Stimulated activated CD8-positive, alpha-beta memory T cell treated with anti-CD3 and anti-CD28 coated beads, Interleukin-4, amount 100 ng/mL, for 4 hours (primary cell): Measurements from ENCODE around the gene STRIT1.

Experiments used
- DNase-seq, 2 donors: peaks; one replicate each; pipeline ENCODE4 v3.0.0-alpha.2; 2020; ENCODE audit warnings: low read depth in 2 of 2, low spot score in 1 of 2

Gene STRIT1

DNA sequence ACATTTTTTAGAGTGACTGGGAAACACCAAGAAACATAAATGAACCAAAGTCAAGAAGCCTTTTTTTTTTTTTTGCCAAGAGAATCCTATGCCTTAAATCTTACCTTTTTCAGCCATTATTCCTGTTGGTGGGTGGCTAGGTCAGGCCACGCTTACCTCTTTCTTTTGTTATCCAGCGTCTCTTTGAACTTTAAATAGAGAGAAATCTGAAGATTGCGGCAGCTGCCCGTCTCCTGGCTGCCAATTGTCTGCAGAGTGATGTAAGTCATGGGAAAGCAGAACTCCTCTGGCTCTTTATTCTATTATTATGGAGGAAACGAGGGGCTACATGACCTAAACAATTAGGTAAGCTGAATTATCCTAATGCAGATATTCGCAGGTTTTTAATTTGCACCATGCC lies at the start of gene STRIT1:
Gene STRIT1 (minus strand): TSS at position 168 of the 400 bp plus-strand sequence.
- DNase-seq = no peak

DNA sequence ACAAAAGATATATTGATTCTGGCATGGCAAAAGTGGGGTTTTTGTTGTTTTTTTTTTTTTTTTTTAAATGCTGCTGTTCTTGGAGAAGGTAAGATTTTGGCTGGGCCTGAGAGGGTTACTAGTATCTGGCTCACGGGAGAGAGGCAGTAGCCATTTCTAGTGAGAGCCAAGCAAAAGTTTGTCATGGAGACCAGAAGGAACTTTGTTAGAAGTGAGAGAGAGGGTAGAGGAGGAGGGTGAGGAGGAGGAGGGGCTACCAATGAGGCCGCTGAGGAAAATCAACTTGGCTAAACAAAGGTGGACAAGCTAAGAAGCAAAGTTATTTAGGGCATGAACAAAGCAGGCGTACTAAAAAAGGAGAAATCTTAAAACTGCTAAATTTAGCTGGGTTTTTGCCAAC lies 48.9 kb upstream of the STRIT1 start:
- no peak for DNase-seq

DNA sequence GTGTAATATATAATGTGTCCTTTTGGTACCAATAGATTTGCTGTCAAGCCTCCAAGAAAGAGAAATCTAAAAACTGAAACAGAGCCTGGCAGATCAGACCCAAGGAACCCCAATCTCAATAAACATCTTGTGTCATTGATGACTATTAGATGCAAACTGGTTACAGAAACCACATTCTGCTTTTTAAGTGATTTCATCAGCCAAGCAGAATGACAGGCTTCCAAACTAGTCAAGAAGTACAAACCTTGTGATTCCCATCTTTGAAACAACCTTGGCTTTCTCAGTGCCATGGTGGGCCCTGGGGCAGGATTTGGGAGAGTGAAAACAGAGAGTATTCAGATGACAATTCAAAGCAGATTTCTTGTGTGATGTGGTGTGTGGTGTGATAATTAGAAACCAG lies 45.6 kb upstream of the STRIT1 start:
- no peak for DNase-seq

DNA sequence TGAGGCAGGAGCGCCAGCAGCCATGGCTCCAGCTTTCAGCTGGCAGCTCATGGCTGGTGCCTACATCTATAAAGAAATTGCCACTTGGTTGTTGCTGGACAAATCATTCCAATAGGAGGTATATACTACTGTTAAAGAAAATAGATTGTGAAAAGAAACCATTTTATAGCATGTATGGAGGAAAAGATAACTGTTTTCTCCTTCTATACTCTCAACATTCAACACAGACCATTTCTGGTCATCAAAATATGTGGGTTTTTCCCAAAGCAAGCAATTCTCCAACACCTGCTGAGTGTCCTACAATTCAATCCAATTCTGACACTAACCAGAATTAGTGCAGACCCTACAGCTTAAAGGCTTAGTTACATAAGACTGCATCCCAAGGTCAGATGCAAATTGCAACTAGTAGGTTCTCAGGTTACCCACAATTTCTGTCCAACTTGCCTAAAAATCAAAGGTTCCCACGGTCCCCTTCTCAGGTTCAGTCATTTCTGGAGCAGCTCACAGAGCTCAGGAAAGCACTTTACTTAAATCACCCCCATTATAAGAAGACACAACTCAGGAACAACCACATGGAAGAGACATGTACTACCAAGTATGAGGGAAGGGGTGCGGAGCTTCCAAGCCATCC lies 42.4 kb upstream of the STRIT1 start:
- no peak for DNase-seq

DNA sequence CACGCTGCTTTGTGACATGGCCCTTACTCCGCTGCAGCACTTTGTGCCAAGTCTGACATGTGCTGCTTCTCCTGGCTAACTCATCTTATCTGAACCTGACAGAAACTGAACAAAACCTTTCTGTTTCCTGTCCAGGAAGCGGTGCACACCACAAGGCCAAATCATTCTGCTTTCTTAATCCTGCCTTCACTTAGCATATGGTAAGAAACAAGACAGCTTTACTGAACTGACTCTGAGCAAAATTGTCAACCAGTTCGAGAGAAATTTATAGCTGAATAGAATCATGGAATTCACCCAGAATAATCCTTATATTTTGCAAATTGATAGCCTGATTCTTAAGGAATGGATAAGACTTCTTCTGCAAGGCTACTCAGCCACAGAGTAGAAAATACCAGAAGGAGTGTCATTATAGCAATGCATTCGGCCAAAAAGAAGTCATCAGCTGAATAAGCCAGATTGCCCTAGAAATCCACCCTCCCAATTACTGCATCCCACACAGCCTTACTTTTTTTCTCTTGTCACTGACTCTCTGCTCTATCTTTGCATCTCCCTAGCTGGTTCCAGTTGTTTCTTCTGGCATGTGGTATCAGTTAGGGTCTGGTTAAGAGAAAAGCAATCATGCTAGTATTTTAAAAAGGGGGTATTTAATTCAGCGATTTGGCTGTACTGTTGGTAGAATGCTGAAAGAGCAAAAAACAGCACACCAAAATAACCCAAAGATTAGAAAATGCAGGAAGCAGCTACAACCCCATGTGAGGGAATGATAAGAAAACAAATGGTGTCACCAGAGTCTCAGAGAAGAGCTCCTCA lies 41.6 kb upstream of the STRIT1 start:
- no peak for DNase-seq

DNA sequence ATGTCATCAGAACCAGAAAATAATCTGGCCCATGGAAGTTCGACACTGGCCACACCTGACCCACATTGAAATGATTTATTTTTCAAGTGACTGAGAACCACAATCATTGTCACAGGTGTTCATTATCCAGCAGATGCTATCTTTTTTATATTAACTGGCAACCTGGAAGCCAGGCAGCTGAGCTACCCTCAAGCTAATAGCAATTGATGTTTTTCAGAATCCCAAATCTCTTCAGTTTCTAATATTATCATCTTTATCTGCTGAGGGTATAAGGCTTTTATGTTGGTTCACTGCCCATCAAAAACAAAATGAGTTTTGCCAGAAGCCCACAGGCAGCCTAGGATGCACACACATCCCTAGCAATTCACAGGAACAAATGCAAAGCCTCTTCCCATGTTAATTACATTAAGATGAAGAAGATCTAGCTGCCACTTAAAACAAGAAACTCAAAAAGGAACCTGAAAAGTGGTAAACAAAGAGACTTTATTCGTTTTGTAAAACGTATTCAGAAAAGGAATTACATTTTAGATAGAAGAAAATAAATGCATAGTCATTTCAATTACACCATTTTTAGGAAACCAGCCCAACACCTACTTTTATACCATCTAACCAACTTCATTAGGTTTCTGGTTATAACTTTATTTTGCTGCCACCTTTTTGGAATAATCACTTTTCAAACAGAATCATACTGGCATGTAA lies 40.9 kb upstream of the STRIT1 start:
- no peak for DNase-seq

DNA sequence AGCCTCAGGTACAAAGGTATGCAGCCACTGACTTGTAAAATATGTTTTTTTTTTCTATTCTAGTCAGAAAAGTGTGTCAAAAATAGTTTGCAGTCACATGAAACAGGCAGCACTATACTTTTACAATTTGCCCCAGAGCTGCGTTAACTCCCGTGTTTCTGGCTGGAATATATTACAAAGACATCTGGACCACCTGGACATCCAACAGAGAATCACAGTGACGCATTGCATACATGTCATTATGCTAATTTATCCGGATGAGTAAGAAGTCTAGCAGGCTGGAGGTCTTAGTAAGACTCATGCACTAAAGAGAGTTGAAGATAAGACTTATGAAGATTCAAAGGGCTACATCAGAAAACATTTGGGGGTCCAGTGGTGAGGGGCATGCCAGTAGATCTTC lies 39.2 kb upstream of the STRIT1 start:
- no peak for DNase-seq

DNA sequence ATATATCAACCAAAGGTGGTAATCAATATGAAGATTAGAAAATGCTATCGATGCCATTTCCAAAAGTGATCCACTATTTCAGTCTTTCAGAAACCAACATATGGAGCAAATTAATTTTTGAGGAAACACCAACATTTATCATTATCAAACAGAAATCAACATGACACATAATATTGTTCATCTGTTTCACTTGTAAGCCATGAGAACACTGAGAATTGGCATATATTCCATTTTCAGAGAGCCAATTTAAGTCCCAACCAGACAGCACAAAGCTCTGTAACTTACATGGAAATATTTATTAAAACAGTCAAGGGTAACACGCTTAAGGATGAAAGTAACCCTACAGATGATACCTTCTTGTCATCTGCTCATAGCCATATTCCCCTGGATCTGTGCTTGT lies 37.6 kb upstream of the STRIT1 start:
- DNase-seq = no peak

DNA sequence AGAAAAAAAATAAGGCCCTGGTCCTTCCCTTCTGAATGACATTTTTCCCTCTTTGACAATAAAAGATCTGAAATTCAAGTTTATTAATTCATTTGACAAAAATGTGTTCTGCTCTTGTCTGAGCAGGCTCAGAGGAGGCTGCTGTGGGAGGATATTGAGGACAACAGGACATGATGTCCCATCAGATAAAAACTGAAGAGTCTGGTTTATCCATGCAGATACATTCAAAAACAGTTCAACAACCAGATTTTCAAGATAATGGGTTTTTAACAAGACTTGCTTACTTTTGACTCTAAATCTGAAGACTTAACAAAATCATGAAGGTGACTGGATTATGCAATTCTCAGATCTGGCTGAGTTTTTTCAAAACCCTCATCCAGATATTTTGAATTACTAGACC lies 36.9 kb upstream of the STRIT1 start:
- no peak for DNase-seq

DNA sequence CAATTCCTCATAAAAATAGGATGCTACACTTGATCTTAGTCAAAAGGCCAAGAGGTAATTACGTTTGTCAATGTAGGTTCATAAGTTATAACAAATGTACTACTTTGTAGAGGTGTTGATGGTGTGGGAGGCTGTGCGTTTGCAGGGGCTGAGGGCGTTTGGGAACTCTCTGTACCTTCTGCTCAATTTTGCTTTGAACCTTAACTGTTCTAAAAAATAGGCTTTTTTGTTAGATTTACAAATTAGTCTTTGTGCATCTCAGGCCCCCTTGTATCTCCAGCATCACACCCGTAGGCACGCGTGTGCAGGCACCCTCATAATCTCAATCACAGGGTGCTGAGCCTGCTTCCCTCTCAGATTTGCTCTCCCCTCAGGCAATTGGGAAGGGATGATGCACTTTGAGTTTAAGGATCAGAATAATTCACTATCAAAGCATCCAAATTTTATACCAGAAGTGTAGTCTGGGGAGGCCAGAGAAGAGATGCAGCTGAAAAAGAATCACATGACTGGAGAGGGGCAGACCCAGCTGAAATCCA lies 36.1 kb upstream of the STRIT1 start:
- no peak for DNase-seq

DNA sequence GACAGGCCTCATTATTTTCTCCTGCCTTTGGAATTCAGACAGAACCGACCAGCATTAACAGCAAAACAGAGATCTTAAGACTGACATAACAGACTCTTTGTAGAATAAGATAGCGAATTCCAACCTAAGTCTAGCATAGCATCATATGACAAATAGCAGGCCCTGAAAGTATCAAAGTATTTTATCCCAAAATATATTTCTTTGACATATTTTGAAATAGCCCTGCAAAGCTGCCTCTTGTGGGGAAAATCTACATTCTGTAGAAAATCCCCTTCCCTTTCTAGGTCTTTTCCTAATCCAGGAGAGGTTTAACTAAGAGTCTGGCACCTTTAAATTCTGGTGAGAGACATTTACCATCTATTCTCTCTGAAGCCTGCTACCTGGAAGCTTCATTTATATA lies 34.4 kb upstream of the STRIT1 start:
- no peak for DNase-seq

DNA sequence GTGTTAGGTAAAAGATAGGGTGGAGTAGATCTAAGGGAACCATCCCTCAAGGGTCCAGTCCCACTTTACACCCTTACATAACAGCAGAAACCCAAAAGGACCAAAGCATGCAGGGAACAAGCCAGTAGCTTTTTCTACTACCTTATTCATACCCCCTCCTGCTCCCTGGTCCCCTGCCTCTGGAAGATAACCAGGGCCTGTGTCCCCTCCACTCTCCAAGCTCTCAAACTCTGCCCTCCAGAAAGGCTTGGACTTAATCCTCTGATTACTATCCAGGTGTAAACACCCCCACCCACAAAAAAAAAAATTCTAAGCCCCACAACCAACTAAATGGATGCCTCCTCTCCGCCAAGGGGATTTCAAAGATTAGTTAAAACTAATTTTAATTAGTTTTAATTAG lies 33.9 kb upstream of the STRIT1 start:
- no peak for DNase-seq

DNA sequence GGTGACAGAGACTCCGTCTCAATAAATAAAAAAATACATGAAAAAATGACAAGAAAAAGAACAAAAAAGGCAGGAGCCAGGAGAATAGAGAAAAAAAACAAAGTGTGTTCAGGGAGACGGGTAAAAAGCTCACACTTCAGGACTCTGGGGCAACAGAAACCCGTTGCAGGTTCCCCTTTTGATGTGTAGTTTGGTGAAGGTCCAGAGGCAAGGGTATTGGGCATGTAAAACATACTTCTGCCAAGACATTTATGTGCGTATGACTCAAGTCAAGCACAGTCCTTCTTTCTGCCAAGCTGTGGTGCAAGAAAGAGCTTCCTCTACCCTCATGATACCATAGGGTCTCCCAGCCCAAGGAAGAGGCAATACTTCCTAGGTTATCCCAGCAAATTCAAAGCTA lies 33.4 kb upstream of the STRIT1 start:
- DNase-seq = no peak

DNA sequence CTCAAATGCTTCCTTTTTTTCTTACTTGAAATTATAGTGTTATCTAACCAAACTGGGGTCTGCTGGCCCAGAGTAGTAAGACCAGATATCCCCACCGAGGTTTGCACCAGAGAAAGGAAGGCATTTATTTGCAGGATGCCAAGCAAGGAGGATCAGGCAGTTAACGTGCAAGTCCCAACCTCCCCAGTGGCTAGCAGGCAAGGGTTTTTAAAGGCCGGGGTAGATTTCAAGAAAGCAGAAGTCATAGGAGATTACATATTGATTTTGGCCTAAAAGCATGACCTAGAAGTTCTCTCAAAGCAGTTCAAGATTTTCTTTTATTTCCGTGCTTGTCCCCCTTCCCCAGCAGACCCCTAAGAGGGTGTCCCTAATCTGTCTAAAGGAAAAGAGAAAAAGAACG lies 32.8 kb upstream of the STRIT1 start:
- DNase-seq = no peak

DNA sequence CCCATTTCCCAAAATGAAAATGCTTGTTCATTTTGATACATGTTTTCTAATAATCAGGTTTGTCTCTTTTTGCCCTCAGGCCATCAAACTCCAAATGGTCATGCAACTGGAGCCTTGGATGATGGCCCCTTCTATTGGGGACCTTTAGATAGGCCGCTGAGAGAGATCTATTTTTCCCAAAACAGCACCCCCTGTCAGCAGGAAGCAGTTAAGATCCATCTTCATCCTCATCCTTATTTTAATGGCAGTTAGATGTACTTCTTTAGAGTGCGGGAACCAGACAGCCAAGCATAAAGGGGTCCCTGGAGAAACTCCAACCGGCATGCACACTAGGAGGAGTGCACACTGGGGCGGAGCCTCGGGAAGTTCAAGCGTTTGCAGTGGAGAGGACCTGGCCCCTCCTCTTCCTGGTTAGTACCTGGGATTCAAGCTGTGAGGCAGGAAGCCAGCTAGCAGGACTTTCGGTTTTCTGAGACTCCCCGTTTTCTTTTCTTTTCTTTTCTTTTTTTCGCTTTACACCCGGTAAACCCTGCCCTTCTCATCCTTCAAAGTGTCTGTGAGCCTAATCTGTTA lies 31.9 kb upstream of the STRIT1 start:
- DNase-seq = no peak

DNA sequence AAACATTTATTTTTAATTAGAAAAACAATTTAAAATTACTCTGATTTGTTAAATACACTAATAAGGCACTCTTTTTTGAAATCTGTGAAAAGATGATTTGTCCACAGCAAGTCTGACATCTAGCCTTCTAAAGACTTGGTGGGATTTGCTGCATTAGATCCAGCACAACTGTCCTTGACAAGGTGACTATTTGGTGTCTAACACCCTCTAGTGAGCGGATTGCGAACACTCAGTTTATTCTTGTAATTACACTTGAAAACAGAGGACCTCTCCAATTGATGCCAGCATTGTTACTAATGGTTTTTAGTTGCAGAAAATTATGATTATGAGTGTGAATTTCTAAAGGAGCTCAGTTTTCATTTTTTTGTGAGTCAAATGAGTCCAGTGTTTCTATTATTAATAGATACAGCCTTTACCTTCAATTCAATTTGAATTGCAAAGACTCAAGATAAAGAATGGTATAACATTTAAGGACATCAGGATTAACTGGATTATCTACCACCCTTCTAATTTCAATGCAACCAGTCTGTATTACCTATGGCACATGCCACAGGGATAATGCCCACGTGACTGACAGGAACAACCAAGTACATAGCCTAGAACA lies 29.7 kb upstream of the STRIT1 start:
- no peak for DNase-seq

DNA sequence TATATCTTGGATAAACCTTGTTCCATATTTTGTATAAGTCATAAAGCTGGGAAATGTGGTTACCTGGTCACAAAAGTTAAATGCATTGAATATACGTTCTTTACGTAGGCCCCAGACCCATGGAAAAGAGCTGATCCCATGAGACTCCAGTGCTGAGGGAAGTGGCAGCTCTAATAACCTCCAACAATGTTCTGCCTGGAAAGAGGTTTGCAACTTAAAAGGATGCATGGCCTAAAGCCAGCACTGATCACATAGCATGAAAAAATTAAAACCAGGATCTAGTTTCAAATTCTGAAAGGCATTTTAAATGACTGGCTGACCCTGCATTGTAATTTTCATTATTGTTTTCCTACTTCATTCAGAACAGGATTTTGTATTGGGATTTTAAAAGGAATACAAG lies 27.9 kb upstream of the STRIT1 start:
- no peak for DNase-seq

DNA sequence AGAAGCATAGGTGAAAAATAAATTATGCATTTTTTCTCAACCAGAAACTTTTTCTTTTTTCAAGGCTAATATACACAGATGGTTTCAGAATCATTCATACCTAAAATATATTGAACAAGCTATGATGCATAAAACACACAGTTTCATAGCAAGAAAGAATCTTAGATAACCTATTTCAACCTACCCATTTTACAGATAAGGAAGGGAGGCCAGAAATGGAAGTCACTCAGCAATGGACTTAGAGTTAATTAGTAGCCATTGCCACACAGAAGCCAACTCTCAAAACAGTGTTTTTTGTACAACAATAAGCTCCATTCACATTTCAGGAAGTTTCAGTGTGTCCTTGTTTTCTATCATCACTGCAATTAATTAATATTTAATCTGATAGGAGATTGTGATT lies 27.5 kb upstream of the STRIT1 start:
- no peak for DNase-seq

DNA sequence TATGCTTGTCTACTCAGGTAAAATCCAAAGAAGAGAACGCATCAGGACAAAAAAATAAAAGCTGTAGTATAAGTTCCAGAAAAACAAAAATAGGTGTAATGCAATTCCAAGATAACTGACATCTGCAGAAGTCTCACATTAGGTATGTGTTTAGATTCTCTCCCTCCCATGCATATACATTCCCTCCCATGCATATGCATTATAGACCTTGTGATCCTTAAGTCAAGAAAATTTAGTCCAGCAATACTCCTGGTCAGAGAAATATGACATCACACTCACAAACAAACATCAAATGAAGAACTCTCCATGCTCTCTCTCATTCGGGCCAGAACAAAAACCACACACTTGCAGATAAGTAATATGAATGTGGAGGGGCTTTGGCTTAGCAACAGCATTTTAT lies 25.3 kb upstream of the STRIT1 start:
- DNase-seq = no peak

DNA sequence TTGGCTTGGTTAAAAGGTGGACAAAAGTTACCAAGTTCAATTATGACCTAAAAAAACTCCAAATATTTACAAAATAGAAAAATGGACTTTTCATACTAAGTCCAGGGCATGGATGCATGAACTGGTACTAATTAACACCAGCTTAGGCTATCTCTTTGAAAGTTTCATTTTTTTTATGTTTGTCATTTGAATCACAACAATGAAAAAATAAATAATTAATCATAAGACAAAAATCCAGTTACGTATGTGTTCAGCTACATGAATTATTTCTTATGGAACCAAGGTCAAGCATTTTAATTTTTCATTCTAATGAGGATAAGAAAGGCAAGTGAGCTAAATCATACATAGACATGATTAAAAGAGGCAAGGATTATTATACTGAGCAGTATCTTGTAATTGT lies 23.7 kb upstream of the STRIT1 start:
- no peak for DNase-seq

DNA sequence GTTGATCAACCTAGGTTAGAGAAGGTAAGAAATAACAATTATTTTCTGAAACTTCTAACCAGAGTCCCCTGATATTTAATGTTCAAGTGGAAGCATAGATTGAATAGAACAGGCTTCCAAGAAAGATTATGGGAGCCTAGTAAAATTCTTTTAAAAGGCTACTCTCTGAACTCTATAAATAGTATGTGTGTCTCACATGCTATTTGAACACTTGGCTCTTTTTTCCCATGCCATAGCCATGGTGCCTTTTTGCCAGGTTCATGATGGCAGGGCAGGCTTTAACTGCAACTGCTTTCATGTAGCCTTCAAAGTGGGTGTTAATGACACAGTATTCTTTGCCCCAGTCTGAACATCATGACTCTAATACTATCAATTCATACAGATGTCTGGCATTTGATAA lies 22.9 kb upstream of the STRIT1 start:
- DNase-seq = no peak
